NCI-H146 (cell line): Measurements from ENCODE around the gene MARK1.
"Not testable (repeated sequence)": the region's sequence is repeated elsewhere in the genome, so short reads cannot be mapped to it uniquely, and the experiment has no call there.

Experiments
- DNase-seq: peaks from one replicate; lab custom pipeline; 2025; lab: John Stamatoyannopoulos, UW

The MARK1 gene

DNA sequence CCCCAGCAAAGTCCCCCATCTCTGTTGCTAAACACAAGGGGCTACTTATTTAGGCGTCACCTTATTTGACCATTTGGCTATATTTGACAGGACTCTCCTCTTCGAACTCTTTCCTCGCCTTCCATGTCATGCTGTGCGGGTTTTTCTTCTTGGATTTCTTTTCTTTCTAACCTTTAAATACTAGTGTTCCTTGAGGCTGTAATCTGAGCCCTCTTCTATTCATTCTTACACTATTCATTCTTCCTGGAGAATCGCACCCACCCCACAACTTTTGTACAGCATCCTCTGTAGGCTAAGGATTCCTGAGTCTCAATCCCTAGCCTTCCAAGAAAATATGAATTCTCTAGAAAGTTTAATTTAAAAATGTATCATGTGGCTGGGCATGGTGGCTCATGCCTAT lies 100.5 kb downstream of the MARK1 start:
- no peak for DNase-seq

DNA sequence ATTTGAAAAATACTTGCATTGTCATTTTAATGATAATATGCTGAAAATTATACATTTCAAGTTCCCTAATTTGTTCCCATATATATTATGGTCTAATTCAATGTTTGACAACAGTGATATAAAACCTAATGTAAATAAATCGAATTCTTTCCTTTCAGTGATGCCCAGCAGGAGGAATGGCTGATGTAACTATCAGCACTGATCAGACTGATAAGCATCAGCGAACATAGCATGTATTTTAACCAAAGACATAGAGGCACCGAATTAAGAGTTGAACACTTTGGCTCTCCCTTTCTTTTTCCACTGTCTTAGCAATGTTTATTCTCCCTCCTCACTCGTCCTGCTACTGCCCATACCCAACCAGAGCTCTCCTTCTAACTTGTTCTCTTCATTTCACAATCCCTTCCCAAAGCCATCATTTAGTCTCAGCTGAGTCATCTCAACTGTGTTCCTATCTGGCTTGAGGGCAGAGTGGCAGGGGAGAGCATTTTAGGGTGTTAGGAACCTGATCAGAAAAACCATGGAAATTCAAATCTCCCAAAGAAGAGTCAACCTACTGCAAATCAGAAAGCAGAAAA lies 103.4 kb downstream of the MARK1 start:
- no peak for DNase-seq

DNA sequence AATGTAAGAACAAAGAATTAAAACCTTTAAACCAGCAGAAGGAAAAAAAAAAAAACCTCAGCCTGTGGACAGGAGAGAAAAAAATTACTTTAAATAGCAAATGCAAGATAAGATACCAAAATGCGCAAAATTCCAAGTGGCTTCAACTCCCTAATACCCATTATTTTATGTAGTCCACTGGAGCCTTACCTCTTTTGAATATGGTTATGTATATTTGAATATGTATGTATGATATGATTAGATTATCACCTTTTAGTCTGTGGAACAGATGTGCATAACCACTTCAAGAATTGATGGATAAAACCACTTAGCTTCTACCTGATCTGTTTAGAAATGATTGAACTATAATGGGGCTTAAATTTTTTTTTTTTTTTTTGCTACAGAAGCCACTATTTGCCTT lies 109.8 kb downstream of the MARK1 start:
- DNase-seq = no peak

DNA sequence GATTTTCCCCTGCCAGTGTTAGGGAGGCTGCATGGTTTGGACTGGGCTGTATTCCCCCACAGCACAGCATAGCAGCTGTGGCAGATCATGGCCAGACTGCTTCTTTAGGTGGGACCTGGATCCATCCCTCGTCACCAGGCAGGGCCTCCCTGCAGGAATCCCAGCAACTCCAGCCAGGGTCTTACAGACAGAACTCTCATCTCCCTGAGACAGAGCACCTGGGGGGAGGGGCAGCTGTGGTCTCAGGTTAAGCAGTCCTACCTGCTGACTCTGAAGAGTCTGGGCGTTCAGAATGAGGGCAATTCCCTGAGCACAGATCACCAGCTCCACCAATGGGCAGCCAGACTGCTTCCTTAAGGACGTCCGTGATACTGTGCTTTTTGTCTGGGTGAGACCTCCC lies 114.3 kb downstream of the MARK1 start:
- no peak for DNase-seq

DNA sequence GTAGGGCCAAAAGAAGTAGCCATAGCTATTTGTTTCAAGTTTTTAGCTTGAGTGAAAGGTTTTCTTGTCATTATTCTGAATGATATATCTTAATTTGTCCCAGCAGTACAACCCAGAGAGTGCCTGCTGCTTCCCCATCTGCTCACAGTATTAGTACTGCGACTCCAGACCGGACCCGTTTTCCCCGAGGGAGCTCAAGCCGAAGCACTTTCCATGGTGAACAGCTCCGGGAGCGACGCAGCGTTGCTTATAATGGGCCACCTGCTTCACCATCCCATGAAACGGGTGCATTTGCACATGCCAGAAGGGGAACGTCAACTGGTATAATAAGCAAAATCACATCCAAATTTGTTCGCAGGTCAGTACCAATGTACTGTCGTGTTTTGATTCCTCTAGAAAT lies 125.1 kb downstream of the MARK1 start:
- no peak for DNase-seq

DNA sequence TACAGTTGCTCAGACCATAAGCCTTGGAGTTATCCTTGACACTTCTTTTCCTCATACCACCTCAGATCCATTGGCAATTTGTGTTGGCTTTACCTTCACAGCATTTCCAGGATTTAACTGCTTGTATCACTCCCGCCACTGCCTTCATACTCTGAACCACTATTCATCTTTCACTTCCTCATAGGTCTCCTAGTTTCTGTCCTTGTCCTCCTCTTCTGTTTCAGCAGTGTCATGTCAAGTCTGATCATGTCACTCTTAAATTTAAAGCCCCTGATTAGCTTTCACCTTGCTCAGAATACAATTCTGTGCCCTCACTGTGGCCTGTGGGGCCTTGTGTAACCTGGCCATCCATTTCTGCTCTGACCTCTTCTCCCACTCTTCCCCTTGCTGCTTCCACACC lies 127.6 kb downstream of the MARK1 start:
- DNase-seq = no peak

DNA sequence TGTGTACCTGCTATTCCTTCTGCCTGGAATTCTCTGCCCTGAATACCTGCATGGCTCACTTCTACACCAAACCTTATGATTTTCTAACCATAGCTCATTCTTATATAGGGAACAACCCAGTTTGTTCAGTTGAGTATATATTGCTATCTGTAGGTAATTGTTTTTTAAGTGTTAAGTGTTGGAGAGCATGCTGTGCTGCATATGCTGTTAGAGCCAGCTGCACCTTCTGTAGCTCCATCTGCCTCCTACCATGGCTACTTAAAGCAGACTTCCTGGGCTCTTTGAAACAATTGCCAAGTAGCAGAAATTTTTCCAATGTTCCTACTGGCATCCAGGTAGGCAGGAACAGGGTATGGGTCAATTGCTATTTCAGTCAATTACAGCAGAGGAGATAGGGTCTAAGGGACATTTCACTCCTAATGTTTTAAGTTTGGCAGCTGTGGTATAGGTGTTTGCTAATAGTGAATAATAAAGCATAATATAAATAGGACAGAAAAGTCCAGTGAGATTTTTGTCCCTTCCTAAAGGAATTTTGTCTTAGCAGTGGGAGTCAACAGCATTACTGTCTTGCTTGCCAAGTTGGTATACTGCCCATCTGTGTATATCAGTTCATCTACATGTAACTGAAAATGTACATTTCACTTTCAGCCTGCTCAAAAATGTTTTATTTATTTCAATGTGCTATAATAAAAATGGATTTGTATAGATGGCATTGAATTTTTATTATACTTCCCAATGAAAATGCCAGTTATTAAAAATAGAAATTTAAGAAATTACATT lies 128.2 kb downstream of the MARK1 start:
- no peak for DNase-seq

DNA sequence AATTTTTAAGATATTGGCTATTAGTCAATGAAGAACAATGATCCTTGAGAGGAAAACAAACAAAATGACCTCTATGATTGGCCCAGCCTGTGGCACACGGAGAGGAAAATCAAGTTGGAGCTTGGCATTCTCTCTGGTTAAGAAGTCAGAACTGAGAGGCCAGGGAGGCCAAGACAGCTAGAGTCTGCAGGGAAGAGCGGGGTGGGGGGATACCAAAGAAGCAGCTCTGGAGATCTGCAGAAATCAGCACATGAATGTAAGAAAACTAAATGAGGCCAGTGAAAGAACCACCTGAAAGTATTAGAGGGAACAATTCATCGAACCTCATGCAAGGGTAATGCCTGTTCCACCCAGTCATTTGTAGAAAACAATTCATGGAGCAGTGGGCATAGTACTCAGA lies 138.4 kb downstream of the MARK1 start:
- DNase-seq = no peak

DNA sequence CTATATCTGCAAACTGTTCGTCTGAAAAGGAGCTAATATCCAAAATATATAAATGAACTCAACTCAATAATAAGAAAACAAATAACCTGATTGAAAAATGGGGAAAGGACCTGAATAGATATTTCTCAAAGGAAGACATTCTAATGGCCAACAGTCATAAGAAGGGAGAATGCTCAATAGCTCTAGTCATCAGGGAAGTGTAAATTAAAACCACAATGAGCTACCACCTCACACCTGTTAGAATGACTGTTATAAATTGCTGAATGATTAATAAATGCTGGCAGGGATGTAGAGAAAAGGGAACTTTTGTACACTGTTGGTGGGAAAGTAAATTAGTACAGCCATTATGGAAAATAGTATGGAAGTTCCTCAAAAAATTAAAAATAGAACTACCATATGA lies 141.1 kb downstream of the MARK1 start:
- no peak for DNase-seq

DNA sequence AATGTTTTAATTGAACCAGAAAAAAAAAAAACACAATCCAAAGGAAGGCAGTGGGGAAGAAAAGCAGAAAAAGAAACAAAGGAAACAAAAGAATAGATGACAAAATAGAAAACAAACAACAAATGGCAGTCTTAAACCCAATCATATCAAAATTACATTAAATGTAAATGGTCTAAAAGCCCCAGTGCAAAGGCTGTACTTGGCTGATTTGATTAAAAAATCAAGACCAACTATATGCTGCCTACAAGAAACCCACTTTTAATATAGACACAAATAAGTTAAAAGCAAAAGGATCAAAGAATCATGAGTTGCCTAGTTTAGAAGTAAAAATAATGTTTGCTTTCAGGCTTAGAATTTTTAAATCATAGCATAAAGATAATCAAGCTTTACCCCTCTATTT lies 142.4 kb downstream of the MARK1 start:
- DNase-seq = no peak

DNA sequence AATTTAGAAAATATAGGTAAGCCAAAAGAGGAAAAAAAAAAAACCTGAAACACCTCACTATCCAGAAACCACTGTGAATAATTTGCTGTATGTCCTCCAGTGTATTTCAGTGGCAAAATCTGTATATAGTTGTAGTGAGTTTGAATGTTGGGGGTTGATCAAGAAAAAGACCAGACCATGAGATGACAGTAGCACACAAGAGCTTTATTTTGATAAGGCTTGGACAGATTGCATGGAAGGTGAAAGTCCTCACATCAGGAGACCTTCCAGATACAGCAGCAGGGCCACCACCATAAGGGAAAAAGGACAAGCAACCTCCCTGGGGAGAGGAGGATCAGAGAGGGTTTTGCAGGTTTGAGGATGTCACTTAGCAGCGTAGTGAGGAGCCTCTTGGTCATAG lies 146.0 kb downstream of the MARK1 start:
- DNase-seq = no peak

DNA sequence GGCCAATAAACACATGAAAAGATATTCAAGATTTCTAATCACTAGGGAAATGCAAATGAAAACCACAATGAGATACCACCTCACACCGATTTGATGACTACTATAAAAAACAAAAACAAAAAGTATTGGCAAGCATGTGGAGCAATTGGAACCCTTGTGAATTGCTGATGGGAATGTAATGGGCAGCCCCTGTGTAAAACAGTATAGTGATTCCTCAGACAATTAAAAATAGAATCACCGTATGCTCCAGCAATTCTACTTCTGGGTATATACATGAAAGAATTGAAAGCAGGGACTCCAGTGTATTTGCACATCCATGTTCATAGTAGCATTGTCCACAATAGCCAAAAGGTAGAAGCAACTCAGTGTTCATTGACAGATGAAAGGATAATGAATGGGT lies 149.3 kb downstream of the MARK1 start:
- DNase-seq = no peak

DNA sequence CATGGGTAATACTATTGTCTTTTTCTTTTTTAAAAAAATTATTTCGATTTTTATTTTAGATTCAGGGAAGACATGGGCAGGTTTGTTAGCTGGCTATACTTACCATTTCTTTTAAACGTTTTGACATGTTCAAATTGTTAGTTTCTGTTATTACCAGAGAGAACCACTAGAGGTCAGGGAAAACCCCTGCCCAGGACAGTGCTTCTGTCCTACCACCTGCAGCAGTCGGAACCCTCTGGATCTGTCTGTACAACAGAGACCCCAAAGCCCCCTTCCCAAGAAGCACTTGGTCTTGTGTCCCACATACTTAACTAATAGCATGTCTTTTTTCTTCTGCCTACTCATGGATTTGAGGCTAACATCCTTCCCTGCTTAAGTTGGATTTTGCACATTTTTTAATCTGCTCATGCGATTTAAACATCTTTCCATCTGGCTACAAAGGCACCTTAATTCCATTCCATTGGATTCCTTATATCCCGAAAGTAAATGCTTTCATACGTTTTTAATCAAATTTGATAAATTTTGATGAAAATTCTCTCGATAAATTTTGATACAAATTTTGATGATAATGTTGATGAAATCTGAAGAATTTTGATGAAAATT lies 152.2 kb downstream of the MARK1 start:
- peak; percentile 18 for DNase-seq

DNA sequence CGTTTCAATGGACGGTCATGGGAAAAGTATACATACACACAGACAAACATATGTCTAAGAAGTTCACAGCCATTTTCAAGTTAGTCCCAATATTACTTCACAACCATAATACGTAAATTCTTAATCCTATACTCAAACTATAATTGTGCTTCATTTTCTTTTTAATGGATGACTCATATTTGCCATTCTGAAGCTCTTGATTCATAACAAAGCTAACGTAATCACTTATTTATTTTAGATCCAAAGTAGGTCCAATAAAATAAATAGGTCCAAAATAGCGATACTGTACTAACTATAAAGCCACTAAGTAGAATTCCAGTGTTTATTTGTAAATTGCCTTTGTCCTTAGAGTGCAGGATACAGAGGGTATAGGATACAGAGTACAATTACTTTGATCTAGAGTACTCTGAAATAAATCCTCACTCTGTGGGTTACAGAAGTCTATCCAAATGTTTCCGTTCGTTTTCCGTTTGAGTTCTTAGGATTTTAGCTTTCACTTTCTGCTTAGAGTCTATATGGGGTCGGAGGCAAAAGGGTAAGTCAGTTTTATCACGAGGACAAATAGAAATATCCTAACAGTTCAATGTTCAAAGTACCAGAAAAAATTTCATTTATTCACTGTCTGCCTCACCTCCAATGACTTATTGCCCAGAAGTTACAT lies 153.4 kb downstream of the MARK1 start:
- DNase-seq = no peak

DNA sequence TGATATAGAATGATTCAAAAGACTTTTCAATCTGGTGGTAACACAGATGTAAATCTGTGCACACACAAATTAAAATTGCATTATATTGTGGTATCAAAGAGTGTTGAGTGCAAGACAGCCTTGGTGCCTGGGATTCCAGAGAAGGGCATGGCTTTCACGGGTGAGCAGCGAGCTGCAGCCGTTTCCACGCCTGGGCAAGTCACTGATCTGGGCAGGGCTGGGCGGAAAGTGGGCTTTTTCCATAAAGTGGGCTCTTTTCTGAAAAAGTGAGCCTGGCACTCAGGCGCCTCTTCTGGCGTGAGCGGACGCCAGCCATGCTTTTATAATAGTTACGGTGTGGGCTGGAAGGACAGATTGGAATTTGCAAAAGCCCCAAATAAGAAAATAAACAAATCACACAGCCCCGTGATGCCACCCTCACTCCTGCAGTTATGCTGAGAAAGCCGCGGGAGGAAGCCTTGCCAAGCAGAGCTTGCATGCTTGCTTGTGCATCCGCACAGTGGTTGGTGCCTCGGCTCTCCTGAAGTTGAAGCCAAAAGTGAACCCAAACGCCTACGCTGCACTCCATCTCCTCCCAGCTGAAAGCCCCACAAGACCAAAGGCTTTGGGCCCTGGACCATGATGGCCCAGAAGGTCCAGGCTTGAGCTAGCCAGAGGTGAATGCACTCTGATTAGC lies 155.1 kb downstream of the MARK1 start:
- DNase-seq = no peak

DNA sequence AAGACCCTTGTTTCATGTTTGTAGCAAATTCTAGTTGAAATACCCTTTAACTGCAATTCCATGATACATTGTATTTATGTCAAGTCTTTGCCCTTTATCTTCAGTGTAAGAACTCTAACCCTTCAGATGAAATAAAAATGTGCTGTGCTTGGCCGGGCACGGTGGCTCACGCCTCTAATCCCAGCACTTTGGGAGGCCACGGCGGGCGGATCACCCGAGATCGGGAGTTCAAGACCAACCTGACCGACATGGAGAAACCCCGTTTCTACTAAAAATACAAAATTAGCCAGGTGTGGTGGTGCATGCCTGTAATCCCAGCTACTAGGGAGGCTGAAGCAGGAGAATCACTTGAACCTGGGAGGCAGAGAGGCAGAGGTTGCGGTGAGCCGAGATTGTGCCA lies 155.8 kb downstream of the MARK1 start:
- DNase-seq = not testable (repeated sequence)

DNA sequence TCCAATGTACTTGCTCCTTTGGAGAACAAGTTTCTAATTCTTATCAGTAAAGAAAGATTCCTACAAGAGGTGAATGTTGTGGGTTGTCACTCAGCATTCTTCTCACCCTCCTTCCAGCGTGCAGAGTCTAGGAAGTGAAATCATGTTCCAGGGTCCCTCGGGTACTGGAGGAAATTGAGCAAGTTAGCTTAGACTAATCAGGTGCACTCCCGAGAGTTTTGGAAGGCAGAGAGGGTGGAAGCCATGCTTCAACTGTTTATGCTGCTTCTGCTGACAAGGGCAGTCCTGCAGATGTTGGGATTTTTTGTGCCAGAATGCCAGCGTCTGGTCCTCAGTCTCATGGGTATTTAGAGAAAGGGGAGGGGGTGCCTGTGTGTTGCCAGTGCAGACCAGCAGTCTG lies 157.0 kb downstream of the MARK1 start:
- no peak for DNase-seq

DNA sequence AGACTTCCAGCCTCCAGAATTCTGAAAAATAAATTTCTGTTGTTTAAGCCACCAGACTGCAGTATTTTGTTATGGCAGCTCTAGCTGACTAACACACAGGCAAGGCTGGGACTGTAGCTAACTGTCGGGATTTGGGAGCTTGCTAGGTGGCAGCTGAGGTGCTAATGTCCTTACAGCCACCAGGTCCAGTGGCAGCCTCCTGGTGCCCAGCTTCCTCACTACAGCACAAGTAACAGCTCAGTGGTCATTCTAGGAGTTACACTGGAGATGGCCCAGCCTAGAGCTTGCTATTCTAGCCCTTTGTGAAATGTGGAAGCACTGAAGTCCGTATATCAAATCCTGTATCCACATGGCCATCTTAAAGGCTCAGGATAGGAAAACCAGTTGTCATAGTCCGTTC lies 157.9 kb downstream of the MARK1 start:
- DNase-seq = no peak

DNA sequence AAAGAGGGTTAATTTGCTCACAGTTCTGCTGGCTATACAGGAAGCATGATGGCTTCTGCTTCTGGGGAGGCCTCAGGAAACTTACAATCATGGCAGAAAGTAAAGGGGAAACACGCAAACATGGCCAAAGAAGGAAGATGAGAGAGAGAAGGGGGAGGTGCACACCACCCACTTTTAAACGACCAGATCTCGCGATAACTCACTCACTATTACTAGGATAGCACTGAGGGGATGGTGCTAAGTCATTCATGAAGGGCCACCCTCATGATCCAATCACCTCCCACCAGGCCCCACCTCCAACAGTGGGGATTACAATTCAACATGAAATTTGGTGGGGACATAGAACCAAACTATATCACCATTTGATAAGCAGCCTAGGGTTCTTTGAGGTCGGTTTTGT lies 159.9 kb downstream of the MARK1 start:
- DNase-seq = no peak

DNA sequence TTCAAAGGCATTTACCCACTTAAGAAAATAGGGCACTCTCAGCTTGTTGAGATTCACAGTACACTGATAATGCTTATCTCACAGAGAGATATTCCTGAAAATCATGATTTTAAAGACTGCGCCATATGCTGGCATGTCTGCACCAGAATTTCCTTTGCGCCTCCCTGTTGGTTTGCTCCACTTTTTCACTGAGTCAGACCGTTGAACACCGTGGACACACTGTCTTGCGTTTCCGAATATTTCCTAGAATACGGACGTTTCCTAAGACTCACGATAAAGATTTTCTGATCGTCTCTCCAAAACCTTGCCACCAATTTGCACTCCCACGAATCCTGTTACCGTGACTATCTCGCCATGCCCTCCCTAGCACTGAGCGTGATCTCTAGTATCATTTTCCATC lies 161.7 kb downstream of the MARK1 start:
- DNase-seq = no peak

DNA sequence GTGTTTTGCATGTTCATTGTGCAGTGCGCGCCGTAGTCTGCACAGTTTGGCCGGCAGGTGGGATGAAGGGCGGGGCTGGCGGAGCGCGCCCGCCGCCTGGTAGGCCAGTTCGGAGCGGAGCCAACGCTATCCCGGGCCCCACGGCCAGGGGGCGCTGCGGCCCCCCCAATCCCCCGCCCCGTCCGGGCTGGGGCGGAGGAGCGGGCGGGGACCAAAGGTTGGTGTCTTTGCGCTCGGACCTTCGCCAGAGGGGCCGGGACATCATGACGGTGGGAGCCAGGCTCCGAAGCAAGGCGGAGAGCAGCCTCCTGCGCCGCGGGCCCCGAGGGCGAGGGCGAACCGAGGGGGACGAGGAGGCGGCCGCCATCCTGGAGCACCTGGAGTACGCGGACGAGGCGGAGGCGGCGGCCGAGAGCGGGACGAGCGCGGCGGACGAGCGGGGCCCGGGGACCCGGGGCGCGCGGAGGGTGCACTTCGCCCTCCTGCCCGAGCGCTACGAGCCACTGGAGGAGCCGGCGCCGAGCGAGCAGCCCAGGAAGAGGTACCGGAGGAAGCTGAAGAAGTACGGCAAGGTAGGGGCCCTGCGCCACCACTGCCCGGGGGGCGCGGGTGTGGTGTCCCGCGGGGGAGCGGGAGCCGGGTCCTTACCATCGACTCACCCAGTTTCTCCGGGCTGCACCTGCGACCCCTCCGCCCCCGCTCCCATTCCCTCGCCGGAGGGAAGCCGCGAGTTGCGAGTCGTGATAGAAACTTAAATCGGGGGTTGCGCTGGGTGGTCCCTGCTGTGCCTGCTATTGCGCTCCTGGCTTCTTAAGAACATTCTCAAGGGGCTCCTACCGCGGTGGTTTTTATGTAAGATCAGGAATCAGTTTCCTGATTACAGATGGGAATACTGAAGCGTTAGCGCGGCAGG lies 162.5 kb downstream of the MARK1 start, which contains the start of gene C1orf115:
C1orf115 (plus strand) TSS at position 224 of the 913 bp plus-strand sequence; CDS start at position 264, 40 bp downstream.
- DNase-seq = peak; percentile 61
